ENCODE measurements around the gene TRDN.
"Not testable (repeated sequence)": the region's sequence is repeated elsewhere in the genome, so short reads cannot be mapped to it uniquely, and the experiment has no call there.

TRDN gene

DNA sequence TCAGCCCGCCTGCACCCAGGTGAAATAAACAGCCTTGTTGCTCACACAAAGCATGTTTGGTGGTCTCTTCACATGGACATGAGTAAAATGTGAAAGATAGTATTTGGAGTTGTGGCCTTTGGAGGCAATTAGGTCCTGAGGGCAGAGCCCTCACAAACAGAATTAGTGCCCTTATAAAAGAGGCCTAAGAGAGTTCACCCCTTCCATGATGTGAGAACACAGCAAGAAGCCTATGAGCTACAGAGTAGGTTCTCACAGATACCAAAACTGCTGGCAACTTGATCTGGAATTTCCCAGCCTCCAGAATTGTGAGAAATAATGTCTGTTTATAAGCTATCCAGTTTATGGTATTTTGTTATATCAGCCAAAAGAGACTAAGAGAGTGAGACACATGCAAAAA is 74.5 kb downstream of the TRDN start:
- DNase-seq (ENCODE audit: low read depth), result no peak

DNA sequence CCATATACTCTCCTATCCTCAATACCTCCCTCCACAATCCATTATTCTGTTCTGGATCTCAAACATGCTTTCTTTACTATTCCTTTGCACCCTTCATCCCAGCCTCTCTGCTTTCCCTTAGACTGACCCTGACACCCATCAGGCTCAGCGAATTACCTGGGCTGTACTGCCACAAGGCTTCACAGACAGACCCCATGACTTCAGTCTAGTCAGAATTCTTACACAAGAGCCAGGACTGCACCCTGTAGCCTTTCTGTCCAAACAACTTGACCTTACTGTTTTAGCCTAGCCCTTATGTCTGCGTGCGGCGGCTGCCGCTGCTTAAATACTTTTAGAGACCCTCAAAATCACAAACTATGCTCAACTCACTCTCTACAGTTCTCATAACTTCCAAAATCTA is 76.9 kb downstream of the TRDN start:
- DNase-seq (ENCODE audit: low read depth), result not testable (repeated sequence)

DNA sequence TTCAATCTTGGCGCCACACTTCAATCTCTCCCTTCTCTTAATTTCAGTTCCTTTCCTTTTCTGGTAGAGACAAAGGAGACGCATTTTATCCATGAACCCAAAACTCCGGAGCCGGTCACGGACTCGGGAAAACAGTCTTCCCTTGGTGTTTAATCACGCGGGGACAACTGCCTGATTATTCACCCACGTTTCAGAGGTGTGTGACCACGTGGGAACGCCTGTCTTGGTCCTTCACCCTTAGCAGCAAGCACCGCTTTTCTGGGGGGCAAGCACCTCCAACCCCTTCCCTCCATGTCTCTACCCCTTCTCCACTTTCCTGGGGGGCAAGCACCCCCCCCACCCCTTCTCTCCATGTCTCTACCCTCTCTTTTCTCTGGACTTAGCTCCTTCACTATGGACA is 79.3 kb downstream of the TRDN start:
- DNase-seq (ENCODE audit: low read depth), result not testable (repeated sequence)

DNA sequence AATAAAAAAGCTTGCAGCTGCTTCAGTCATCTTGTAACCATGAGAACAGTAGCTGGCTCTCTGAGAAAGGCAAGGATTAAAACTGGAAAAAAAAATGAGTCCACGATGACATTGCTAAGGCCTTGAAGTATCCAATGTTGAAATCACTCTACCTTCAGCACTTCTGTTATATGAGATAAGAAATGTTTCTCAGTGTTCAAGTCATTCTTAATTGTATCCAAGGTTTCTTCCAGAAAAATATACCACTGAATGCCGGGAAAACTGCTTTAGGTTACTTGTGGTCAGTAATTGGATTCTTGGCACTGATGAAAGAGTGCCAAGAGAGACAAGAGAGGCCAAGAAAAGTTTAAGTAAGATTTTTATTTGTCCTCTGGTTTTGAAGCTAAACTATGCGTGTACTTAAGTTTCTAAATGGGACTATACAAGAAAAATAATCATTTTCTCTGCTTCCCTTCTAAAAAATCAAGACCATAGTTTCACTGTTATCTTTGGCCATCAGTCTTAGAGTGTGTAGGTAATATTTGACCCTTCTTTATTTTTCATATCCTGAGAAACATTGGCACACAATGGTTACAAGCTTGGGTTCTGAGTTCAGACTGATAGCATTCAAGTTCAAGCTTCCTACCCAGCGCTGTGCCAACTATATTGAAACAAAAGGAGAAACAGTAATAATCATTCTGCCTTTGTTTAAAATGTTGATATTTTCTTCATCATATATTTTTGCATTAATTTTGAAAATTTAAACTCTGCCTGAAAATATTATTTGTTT is 84.6 kb downstream of the TRDN start:
- DNase-seq (ENCODE audit: low read depth), result no peak

DNA sequence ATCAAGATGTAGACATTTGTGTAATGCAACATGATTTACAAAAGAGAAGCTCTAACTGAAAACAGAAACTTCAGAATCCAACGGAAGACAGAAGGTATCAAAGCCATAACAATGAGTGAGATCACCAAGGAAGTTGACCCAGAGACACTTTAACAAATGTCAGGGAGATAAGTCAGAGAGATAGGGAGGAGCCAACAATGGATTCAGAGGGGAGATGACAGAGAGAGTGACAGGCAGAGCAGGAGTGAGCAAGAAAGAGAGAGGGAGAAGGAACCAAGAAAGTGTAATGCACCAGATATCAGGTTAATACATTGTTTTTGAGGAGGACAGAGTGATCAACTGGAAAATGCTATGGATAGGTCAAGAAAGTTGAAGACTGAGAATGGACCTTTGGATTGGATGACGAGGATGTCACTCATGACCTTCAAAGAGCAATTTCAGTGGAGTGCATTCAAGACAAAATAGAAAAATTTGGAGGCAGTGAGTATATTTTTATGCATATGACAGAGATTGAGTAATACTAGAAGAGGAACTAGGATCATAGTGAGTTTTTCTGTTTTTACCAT is 86.6 kb downstream of the TRDN start:
- no peak for DNase-seq (ENCODE audit: low read depth)

DNA sequence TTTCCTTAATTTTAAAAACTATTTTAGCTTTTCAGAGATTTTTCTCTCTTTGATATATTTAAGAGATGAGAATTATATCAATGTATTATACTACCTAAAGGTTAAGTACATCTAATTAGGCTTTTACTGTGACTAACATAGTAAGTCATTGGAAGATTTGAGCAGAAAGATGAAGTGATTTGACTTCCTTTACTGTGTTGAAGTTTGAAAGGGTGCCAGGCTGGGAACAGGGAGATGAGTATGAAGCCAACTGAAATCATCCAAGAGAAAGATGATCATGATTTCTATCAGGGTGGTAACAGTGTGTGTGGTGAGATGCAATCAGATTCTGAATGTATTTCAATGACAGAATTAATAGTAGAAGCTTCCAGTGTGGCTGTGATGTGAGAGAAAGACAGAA is 87.3 kb downstream of the TRDN start:
- no peak for DNase-seq (ENCODE audit: low read depth)

DNA sequence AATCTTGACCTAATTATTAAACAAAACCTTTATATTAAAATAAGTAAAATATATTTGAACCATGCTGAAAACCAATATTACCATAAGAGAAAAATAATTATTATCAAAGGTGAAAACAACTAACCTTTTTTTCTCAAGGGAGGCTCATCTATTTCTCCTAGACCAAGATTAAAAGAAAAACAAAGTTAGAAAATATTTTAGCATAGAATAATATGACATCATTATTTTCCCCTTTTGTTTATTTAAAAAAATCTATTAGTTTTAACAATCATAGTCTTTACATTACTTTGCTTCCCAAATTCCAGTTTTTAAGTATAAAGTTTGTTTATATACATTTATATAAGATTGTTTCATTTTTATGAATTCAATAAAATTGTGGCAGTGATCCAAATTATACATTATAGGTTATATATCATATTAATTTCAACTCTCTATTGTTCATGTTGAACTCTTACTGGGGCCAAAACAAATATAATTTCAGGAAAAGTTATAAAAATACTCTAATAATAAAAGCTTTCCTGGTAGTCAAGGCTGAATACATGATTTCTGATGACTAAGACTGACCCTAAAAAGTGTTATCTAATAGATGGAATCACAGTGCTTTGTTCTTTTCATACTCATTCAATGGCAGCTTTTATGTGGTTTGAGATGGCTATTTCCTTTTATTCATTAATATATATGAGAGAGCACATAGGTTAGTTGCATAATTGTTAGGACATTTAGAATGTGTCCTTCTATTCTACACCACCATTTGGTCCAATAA is 89.4 kb downstream of the TRDN start:
- no peak for DNase-seq (ENCODE audit: low read depth)

DNA sequence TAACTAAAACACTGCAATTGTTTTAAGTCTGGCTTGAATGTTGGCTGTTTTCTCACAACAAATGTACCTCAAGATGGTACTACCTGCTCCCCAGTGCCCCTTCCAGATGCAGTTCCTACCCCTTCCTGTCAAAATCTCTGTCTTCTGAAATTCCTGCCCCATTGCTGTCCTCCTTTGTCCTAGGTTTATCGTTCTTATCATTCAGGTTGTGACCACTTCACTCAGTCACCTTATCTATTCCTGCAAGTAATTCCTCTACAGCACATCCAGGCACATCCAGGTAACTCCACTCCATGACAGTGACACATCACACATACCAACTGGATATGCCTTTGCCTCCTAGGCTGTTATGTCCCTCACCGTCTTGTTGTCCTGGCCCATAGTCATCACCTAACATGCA is 90.2 kb downstream of the TRDN start:
- DNase-seq (ENCODE audit: low read depth), result no peak

DNA sequence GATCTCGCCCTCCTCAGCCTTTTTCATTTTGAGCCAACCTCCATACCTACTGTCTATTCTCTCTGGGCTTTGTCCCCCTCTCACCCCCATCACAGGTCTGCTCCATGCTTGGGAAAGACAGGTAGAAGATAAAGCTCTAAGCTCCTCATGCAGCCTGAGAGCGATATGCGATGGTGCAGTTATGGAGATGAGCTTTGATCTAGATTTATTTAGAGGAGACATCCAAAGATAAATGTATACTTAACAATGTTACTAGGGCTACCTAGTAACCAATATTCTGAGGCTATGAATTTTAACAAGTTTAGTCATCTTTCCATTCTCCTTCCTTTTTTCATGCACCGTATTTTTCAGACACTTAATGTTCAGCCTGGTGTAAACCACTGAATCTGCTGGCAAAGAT is 95.3 kb downstream of the TRDN start:
- no peak for DNase-seq (ENCODE audit: low read depth)

DNA sequence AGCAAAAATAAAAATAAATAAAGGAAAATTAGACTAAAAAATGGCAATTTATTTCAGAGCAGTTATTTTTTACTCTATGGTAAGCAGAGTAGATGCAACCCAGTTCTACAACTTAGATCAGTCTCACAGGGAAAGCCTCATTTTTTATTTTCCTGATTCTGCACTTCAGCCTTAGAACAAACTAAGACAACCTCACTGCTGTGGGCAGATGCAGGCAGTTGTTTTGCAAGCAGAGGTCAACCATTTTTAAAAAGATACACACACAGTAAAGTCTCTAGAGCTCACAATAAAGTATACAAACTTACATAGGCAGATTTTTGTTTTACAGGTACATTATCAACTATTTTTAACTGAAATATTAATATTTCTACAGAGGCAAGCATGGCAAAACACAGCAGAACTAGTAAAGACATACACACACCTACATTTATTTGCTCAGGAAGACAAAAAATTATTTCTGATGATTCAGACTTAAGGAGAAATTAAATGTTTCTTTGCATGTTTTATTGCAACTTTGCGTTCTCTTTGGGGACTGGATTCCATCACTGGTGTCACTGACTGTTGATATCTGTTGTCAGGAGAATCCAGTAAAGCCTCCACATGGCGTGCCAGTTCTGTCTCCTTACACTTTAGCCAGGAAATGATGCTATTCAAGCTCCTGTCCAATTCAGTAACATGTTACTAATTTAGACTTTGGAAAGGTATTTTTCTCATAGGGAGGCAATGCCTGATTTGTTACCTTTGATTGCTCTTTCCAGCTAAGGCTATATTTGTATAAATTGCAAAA is 102.7 kb downstream of the TRDN start:
- no peak for DNase-seq (ENCODE audit: low read depth)

DNA sequence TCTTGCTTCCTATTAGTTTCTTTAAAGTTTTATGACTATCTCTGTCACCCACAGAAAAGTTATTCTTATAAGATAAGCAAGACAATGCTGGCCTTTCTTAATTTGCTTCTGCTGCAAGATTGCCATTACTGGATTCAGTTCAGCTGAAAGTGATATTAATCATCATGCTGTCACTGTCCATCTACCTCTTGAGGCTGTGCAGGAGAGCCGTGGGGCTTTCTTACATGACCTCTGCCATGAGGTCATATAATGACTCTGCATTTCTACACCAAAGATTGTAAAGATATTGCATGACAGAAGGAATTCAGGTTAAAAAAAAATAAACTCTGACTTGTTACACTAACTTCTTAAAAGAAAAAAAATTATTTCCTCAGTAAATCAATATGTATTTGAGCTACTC is 106.9 kb downstream of the TRDN start:
- DNase-seq (ENCODE audit: low read depth), result no peak

DNA sequence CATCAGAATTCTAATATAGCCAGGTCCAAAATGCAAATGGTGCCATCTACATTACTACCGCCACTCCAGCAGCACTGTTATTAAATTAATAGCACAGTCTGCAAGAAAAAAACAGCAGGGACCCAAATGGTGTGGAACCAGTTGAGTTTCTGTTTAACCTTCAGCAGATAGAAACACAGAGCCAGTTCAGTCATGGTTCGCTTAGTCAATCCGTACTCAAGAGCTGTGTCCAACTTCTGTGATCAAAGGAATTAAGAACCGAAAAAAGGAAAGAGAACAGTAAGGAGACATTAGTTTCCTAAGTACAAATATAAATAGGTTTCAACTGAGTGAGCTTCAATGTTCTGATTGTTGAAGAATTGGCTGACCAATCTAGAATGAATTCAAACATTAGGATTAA is 107.7 kb downstream of the TRDN start:
- no peak for DNase-seq (ENCODE audit: low read depth)

DNA sequence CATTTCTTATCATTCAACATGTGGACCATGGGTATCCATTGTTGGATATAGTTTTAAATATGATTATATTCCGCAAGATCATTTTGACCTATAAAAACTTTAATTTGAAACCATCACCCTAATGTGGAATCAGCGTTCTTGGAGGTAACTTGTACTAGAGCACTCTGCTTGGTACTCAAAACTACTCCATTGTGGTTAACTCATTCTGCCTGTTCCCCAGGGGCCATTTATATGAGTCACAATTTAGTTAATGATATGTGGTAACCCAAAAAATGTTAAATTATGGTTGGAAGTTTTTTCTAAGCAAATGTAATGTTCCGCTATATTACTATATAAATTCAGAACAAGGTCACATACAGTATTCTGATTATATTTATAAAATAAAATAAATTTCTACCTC is 109.3 kb downstream of the TRDN start:
- no peak for DNase-seq (ENCODE audit: low read depth)

DNA sequence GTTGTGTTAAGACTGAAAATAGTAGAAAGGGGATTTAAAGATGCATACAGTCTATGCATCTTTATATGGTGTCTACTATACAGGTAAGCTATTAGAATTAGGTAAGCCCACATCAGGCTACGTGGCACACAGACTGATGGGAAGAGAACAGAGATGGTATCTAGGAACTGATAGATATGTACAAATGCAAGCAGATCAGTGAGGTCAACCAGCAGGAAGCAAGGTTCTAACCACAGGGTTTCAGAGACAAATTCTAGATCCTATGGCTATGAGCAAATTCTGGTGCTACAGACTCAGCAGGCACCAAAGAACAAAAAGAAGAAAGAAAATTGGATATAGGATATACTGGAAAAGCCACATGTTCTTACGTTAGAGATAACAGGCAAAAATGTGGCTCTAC is 110.6 kb downstream of the TRDN start:
- no peak for DNase-seq (ENCODE audit: low read depth)

DNA sequence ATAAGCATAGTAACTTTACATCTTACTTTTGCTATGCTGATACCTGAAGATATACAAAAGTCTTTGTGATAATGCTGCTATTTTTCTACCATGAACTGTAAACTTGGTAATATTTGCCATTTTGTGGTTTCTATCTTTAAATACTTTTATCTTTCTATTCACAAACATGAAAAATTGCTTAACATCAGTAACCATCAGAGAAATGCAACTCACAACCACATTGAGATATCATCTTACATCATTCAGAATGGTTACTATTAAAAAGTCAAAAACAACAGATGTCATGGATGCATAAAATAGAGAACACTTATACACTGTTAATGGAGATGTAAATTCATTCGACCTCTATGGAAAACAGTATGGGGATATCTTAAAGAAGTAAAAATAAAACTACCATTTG is 112.0 kb downstream of the TRDN start:
- DNase-seq (ENCODE audit: low read depth), result no peak

DNA sequence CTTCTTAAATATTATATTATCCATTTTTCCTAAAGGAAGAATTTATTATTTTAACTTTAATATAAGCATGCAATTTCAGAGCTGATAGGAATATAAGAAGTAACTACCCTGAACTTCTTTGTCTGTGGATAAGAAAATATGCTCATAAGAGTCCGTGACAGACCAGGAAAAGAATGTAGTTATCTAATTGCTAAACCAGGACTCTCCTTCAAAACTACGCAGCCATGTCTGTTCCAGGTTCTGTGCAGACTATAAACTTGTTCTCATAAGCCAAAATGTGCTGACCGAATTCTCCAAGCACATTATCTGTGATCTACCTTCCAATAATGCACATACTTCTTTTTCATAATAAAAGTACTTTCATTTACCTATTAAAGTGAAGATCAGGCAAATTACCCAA is 116.5 kb downstream of the TRDN start:
- DNase-seq (ENCODE audit: low read depth), result no peak

DNA sequence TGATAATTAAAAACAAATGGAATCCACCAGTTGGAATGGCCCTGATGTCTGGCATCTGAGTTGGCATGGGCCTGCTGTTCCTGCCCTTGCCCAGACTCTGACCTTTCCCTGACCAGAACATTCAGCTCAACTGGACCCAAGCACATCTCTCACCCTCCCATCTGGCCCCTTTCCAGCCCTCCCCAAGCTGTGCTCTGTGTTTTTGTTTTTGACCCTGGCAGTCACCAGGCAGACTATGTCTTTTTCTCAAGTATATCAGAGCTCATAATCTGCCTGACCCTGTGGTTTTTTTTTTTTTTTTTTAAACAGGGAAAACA is 117.6 kb downstream of the TRDN start:
- no peak for DNase-seq (ENCODE audit: low read depth)

DNA sequence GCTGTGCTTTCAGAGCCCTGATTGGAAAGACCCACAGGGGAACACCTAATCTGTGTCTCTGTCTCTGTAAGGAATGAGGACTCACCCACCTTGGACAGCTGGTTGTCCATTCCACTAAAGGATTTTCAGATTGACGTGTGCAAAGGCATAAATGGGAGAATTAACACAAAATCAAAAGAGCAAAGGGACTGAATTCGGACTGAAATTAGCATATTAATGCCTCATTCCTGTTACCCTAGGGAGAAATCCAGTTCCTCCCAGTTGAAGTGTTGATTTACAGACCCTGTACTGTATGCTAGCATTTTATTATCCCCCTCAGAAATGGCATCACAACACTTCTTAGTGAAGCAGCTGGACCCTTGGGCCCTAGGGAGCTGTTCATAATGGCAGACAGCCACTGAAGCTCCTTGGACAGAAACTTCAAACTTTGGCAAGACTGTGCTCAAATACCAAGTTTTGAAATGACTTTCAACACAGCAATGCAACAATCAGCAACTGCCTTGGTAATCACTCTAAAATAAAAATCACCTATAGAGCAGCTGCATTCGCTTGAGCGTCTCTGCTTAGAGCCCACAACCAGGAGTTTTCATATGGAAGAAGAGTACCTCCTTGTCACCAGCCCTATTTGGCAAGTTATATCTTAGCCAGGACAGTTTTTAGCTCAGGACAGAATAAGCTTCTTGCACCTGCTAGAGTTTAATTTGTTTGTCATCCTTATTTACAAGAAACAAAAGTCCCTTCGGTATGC is 118.1 kb downstream of the TRDN start:
- no peak for DNase-seq (ENCODE audit: low read depth)

DNA sequence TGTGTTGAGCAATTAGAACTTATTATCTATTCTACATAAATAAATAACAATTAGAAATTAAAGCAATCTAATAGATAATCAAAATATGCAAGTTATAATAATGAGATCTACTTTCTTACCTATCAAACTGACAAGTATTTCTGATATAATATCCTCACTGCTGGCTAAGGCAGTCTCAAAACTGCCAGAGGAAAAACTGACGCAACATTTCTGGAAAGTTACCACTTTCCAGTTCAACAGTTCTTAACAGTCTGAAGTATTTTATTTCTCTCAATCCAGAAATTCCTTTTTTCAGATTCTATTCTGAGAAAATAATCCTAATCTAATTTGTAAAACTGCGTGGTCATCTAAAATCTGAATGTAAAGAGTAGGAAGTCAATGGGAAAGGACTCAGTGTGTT is 121.0 kb downstream of the TRDN start:
- no peak for DNase-seq (ENCODE audit: low read depth)

DNA sequence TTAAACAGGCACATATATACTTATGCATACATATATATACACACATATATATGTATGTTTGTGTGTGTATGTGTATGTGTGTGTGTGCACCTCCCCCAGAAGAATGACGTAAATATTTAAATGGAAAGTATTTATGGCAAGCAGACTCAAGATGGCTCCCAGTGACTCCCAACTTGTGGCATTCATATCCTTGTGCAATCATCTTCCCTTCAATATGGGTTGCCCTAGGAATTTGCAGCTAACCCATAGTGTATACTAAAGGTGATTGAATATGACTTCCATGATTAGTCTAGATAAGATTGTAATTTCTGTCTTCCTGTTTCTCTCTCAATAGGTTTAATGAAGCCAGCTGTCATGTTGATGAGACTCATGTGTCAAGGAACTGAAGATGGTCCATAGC is 127.6 kb downstream of the TRDN start:
- DNase-seq (ENCODE audit: low read depth), result no peak

DNA sequence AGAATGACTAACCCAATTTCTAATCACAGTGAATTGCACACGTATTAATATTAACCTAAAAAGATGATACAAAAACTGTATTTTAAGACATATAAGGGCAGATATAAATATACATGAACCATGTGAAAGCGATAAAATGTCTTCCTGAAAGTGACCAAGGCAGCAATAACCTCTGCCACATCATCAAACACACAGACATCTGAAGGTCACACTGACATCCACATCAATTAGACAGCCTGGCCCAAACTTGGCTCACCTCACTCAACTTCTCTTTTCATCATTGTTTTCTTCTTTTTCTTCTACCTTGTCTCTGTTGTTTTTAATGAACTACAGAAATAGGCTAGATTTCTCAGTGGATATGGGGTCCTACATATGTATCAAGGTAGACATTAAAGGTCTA is 128.5 kb downstream of the TRDN start:
- no peak for DNase-seq (ENCODE audit: low read depth)

DNA sequence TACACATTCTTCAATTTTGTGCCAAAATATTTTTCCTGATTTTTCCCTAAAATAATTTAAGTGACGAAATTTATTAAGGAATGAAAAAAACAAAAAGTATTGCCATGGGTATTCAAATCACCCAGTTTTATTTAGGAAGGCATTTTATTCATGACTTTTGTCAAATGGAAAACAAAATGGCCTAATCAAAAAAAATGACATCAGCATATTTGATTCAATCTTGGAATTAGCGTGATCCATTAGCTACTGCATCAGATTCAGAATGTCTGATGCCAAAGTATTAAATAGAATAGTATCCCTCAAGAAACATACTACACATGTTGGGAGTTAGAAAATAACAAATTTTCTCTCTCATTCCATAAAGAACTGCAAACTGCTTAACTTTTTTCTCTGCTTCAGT is 129.2 kb downstream of the TRDN start:
- no peak for DNase-seq (ENCODE audit: low read depth)
